ENCODE results near the gene SEC16A. TPM values are rescaled to one million over a fixed set of nuclear protein-coding genes. Genes with fewer than 3 reads are reported as not detected.

SEC16A gene
- total and polyA plus RNA-seq, 4 donors, result 21.7 to 96.1 (median 66.0) TPM

DNA sequence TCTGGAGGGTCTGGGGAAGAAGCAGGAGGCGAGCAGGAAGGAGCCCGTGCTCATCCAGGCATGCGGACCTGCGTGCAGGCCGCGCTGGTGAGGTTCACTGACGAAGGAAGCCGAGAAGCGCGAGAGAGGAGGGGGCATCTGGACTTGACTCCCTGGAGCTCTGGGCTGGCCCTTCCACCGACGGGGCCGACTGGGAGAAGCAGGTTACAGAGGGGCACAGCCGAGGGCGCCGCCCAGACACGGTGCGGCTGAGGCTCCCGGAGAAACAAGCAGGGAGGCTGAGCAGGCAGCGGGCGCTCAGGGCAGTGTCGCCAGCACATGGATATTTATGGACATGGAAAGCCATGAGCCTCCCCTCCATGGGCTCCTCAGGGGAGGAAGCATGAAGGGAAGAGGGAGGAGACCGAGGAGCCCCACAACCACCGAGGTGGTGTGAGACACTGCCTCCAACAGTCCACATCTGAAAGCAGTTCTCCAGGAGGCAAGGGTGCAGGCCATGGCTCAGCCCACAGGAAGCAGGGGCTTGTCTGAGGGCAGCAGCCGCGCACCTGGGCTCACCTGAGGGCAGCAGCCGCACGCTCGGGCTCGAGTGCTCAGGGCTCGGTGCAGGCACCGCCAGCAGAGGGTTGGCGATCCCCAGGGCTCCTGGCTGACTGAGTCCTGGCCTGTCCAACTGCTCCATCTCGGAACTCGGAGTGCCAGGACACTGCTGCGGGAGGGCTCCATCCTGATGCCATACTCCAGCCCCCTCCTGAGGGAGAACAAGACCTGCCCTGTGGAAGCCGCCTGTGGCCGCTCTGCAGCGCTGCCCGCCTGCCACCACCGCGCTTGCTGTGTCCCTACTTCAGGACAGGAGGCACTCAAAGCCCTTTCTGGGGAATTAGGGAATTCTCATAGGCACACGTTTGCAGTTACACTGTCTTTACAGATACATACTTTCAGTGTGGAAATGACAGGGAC lies 27.5 kb downstream of the SEC16A start:
- DNase-seq (ENCODE audit: low spot score), result no peak
- Histone ChIP-seq H3K4me1 (ENCODE audit: control insufficient read depth in 4 of 4, insufficient read depth in 4 of 4, low read length in 3 of 4) (no peaks in the 10 kb centered on the region), H3K36me3 (ENCODE audit: control insufficient read depth in 4 of 4, insufficient read depth in 3 of 4, low read depth in 1 of 4, low read length in 3 of 4) (peaks cover 33 to 87% (median 77%) of the 10 kb centered on the region in 4 donors), H3K9ac (ENCODE audit: low read depth in 1 of 2, low read length in 2 of 2) (no peak overlapping the region), H3K27me3 (ENCODE audit: control insufficient read depth in 4 of 4, insufficient read depth in 4 of 4, low read length in 3 of 4) (no peaks in the 10 kb centered on the region), H3K9me3 (ENCODE audit: control insufficient read depth in 4 of 4, low read length in 3 of 4) (no peaks in the 10 kb centered on the region), H3K4me3 (ENCODE audit: low read depth in 1 of 3, low read length in 3 of 3) (no peak overlapping the region), H3K27ac (ENCODE audit: low read depth in 1 of 2, low read length in 2 of 2) (no peak overlapping the region)
- 96% methylated on average over 43 of the region's 43 CpGs for WGBS
- TF ChIP-seq, protein P1, sequence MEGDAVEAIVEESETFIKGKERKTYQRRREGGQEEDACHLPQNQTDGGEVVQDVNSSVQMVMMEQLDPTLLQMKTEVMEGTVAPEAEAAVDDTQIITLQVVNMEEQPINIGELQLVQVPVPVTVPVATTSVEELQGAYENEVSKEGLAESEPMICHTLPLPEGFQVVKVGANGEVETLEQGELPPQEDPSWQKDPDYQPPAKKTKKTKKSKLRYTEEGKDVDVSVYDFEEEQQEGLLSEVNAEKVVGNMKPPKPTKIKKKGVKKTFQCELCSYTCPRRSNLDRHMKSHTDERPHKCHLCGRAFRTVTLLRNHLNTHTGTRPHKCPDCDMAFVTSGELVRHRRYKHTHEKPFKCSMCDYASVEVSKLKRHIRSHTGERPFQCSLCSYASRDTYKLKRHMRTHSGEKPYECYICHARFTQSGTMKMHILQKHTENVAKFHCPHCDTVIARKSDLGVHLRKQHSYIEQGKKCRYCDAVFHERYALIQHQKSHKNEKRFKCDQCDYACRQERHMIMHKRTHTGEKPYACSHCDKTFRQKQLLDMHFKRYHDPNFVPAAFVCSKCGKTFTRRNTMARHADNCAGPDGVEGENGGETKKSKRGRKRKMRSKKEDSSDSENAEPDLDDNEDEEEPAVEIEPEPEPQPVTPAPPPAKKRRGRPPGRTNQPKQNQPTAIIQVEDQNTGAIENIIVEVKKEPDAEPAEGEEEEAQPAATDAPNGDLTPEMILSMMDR (IDR thresholded peaks at IDR 0.05; ENCODE audit: low read depth, low read length, missing input control), result no peak
- no peak for TF ChIP-seq FOXA1 (IDR thresholded peaks at IDR 0.05)

DNA sequence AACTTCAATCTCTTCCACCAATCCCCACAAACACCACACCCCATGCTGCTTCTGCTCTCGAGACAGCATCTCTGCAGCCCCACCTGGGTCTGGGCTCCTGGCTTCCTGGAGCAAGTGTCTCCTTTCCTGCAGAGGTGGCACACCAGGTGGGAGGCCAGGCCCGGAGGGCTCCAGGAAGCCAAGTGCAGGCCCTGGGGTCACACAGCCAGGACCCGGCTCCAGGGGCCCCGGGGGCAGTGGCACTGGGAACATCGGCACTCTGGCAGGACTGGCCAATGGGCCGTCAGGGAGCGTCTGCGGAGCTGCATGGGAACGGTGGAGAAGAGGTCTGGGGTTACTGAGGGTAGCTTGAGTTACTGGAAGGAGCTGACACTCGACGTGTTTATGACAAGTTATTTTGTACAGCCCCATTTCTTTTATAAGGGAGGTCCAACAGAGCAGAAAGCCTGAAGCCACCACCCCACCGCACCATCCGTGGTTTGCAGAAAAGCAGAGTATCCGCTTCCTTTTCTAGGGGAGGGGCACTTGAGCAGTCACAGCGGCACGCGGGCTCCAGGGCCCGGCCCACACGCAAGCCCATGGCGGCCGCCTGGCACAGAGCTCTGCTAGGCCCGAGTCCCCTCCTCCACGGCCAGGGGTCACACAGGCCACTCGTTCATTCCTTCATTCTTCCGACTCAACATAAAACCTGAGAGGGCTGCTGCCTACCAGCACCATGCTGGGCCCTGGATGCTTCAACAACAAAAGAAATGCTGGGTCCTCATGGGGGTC lies 28.6 kb downstream of the SEC16A start:
- TF ChIP-seq JUND (IDR thresholded peaks at IDR 0.05) (no peak), NR2F2 (IDR thresholded peaks at IDR 0.05) (no peak), RAD21 (IDR thresholded peaks at IDR 0.05) (no peak), HNF4A (conservative IDR thresholded peaks at IDR 0.05) (no peak), SP1 (IDR thresholded peaks at IDR 0.05) (no peak), FOXA1 (IDR thresholded peaks at IDR 0.05) (no peak), EGR1 (IDR thresholded peaks at IDR 0.05; ENCODE audit: low read depth in 2 of 2) (no peak), FOXA2 (IDR thresholded peaks at IDR 0.05) (no peak), RXRA (IDR thresholded peaks at IDR 0.05) (no peak)
- TF ChIP-seq, protein P2, sequence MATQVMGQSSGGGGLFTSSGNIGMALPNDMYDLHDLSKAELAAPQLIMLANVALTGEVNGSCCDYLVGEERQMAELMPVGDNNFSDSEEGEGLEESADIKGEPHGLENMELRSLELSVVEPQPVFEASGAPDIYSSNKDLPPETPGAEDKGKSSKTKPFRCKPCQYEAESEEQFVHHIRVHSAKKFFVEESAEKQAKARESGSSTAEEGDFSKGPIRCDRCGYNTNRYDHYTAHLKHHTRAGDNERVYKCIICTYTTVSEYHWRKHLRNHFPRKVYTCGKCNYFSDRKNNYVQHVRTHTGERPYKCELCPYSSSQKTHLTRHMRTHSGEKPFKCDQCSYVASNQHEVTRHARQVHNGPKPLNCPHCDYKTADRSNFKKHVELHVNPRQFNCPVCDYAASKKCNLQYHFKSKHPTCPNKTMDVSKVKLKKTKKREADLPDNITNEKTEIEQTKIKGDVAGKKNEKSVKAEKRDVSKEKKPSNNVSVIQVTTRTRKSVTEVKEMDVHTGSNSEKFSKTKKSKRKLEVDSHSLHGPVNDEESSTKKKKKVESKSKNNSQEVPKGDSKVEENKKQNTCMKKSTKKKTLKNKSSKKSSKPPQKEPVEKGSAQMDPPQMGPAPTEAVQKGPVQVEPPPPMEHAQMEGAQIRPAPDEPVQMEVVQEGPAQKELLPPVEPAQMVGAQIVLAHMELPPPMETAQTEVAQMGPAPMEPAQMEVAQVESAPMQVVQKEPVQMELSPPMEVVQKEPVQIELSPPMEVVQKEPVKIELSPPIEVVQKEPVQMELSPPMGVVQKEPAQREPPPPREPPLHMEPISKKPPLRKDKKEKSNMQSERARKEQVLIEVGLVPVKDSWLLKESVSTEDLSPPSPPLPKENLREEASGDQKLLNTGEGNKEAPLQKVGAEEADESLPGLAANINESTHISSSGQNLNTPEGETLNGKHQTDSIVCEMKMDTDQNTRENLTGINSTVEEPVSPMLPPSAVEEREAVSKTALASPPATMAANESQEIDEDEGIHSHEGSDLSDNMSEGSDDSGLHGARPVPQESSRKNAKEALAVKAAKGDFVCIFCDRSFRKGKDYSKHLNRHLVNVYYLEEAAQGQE (IDR thresholded peaks at IDR 0.05), result no peak
- TF ChIP-seq, protein P1 (IDR thresholded peaks at IDR 0.05; ENCODE audit: low read depth, low read length, missing input control), result no peak
- TF ChIP-seq, protein P3, sequence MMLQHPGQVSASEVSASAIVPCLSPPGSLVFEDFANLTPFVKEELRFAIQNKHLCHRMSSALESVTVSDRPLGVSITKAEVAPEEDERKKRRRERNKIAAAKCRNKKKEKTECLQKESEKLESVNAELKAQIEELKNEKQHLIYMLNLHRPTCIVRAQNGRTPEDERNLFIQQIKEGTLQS (IDR thresholded peaks at IDR 0.05), result no peak
- TF ChIP-seq, protein P4, sequence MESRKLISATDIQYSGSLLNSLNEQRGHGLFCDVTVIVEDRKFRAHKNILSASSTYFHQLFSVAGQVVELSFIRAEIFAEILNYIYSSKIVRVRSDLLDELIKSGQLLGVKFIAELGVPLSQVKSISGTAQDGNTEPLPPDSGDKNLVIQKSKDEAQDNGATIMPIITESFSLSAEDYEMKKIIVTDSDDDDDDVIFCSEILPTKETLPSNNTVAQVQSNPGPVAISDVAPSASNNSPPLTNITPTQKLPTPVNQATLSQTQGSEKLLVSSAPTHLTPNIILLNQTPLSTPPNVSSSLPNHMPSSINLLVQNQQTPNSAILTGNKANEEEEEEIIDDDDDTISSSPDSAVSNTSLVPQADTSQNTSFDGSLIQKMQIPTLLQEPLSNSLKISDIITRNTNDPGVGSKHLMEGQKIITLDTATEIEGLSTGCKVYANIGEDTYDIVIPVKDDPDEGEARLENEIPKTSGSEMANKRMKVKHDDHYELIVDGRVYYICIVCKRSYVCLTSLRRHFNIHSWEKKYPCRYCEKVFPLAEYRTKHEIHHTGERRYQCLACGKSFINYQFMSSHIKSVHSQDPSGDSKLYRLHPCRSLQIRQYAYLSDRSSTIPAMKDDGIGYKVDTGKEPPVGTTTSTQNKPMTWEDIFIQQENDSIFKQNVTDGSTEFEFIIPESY (IDR thresholded peaks at IDR 0.05), result no peak
- Histone ChIP-seq H3K27ac (ENCODE audit: low read depth in 1 of 2, low read length in 2 of 2) (no peak overlapping the region), H3K9ac (ENCODE audit: low read depth in 1 of 2, low read length in 2 of 2) (no peak overlapping the region), H3K36me3 (ENCODE audit: control insufficient read depth in 4 of 4, insufficient read depth in 3 of 4, low read depth in 1 of 4, low read length in 3 of 4) (peaks cover 32 to 86% (median 76%) of the 10 kb centered on the region in 4 donors), H3K4me1 (ENCODE audit: control insufficient read depth in 4 of 4, insufficient read depth in 4 of 4, low read length in 3 of 4) (no peaks in the 10 kb centered on the region), H3K9me3 (ENCODE audit: control insufficient read depth in 4 of 4, low read length in 3 of 4) (no peaks in the 10 kb centered on the region), H3K4me3 (ENCODE audit: low read depth in 1 of 3, low read length in 3 of 3) (no peak overlapping the region), H3K27me3 (ENCODE audit: control insufficient read depth in 4 of 4, insufficient read depth in 4 of 4, low read length in 3 of 4) (no peaks in the 10 kb centered on the region)
- WGBS, result 91% methylated on average over 25 of the region's 25 CpGs
- no peak for DNase-seq (ENCODE audit: low spot score)

All from liver (tissue), 9 donors.